DND-41 (cell line): Measurements from ENCODE around the gene F2RL1.

Source experiments
- ATAC-seq: fragments of 200-7000 bp; cut with Tn5 transposase; 3 replicates; pipeline ENCODE4 v1.9.1; 2021; ENCODE audit warnings: low read depth; ENCODE audit not compliant: insufficient read depth
- DNase-seq: peaks from one replicate; pipeline ENCODE4 v3.0.0-alpha.2; 2020
- H2AFZ ChIP-seq: 2 replicates; pipeline ENCODE4 v1.6.0; 2012; ENCODE audit warnings: low read depth, low read length
- H3K27ac ChIP-seq: 2 replicates; pipeline ENCODE4 v1.5.1; 2012; ENCODE audit warnings: low read length, inconsistent platforms
- H3K27me3 ChIP-seq: fragments of 200-600 bp; sonication (generic); 2 replicates; pipeline ENCODE4 v1.6.0; 2012; ENCODE audit warnings: low read length, mild to moderate bottlenecking, inconsistent platforms; ENCODE audit not compliant: insufficient read depth, poor library complexity
- H3K36me3 ChIP-seq: 2 replicates; pipeline ENCODE4 v1.5.1; 2012; ENCODE audit warnings: low read length, inconsistent platforms; ENCODE audit not compliant: insufficient read depth
- H3K4me1 ChIP-seq: 2 replicates; pipeline ENCODE4 v1.5.1; 2012; ENCODE audit warnings: mild to moderate bottlenecking, low read length; ENCODE audit not compliant: insufficient read depth
- H3K4me2 ChIP-seq: 2 replicates; pipeline ENCODE4 v1.6.0; 2012; ENCODE audit warnings: mild to moderate bottlenecking, moderate library complexity, low read length, inconsistent platforms; ENCODE audit not compliant: insufficient read depth
- H3K4me3 ChIP-seq, 2 experiments: fragments of 200-600 bp in 1 of 2; shearing (Covaris generic) in 1 of 2; 2 replicates each; pipeline ENCODE4 v1.5.1; 2012 to 2016; ENCODE audit warnings: inconsistent platforms in 2 of 2, low read length in 2 of 2, mild to moderate bottlenecking in 2 of 2, low read depth in 1 of 2, moderate library complexity in 1 of 2
- H3K79me2 ChIP-seq: 2 replicates; pipeline ENCODE4 v1.6.0; 2012; ENCODE audit warnings: low read length, inconsistent platforms; ENCODE audit not compliant: insufficient read depth
- H3K9ac ChIP-seq: 2 replicates; pipeline ENCODE4 v1.6.0; 2012; ENCODE audit warnings: low read depth, mild to moderate bottlenecking, inconsistent platforms, low read length, moderate library complexity
- H3K9me3 ChIP-seq: 2 replicates; pipeline ENCODE4 v1.5.1; 2012; ENCODE audit warnings: low read length, moderate library complexity, mild to moderate bottlenecking, inconsistent platforms; ENCODE audit not compliant: insufficient read depth, severe bottlenecking
- H4K20me1 ChIP-seq: 2 replicates; pipeline ENCODE4 v1.6.0; 2012; ENCODE audit warnings: low read length; ENCODE audit not compliant: insufficient read depth
- CTCF ChIP-seq: IDR thresholded peaks from 2 replicates; pipeline ENCODE4 v1.5.1; 2012; ENCODE audit warnings: borderline replicate concordance, low read length, moderate library complexity, mild to moderate bottlenecking; ENCODE audit not compliant: poor library complexity, severe bottlenecking; ENCODE audit errors: extremely low read depth
- EZH2 ChIP-seq: IDR thresholded peaks from 3 replicates; pipeline ENCODE4 v1.6.1; 2012; ENCODE audit warnings: borderline replicate concordance, low read depth, mild to moderate bottlenecking, moderate library complexity, low read length, inconsistent platforms; ENCODE audit not compliant: severe bottlenecking

The F2RL1 gene

GRCh38 chr5:76813982-76814562 is 4.8 kb upstream of the F2RL1 start:
- Histone ChIP-seq H3K36me3 (no peaks in the 10 kb centered on the region), H3K9ac (no peak overlapping the region), H3K79me2 (no peaks in the 10 kb centered on the region), H3K27me3 (no peaks in the 10 kb centered on the region), H3K4me1 (no peaks in the 10 kb centered on the region), H3K27ac (no peak overlapping the region), H3K4me2 (no peak overlapping the region), H2AFZ (no peak overlapping the region), H4K20me1 (no peaks in the 10 kb centered on the region), H3K9me3 (peaks cover 4% of the 10 kb centered on the region), H3K4me3 (no peak overlapping the region)
- no peak for DNase-seq
- no peak for ATAC-seq
- TF ChIP-seq CTCF: no peak
- no peak for TF ChIP-seq EZH2

- DNase-seq: no peak
- no peak overlapping the region for H3K27ac ChIP-seq
Measured at GRCh38 chr5:76816110-76816831, 2.6 kb upstream of the F2RL1 start.

GRCh38 chr5:76819851-76820525 is 1.2 kb downstream of the F2RL1 start:
- no peaks in the 10 kb centered on the region for H3K36me3 ChIP-seq
- no peaks in the 10 kb centered on the region for H3K9me3 ChIP-seq
- no peaks in the 10 kb centered on the region for H3K79me2 ChIP-seq
- H3K27me3 ChIP-seq: no peaks in the 10 kb centered on the region
- DNase-seq (no peak), ATAC-seq (no peak)
- no peak overlapping the region for H2AFZ ChIP-seq
- H3K4me1 ChIP-seq: no peaks in the 10 kb centered on the region
- no peaks in the 10 kb centered on the region for H4K20me1 ChIP-seq
- no peak overlapping the region for H3K27ac ChIP-seq
- TF ChIP-seq CTCF (no peak), EZH2 (no peak)
- no peak overlapping the region for H3K4me3 ChIP-seq
- H3K4me2 ChIP-seq: no peak overlapping the region
- no peak overlapping the region for H3K9ac ChIP-seq

More at GRCh38 chr5:76816110-76816831, 2.6 kb upstream of the F2RL1 start:
- Histone ChIP-seq H3K4me2 (no peak overlapping the region), H3K27me3 (no peaks in the 10 kb centered on the region), H2AFZ (no peak overlapping the region), H3K9ac (no peak overlapping the region), H3K4me1 (no peaks in the 10 kb centered on the region), H3K4me3 (no peak overlapping the region), H3K36me3 (no peaks in the 10 kb centered on the region), H3K79me2 (no peaks in the 10 kb centered on the region), H3K9me3 (peaks cover under 1% of the 10 kb centered on the region), H4K20me1 (no peaks in the 10 kb centered on the region)
- no peak for ATAC-seq
- TF ChIP-seq EZH2: no peak
- TF ChIP-seq CTCF: no peak
